Activated CD8-positive, alpha-beta memory T cell treated with anti-CD3 and anti-CD28 coated beads for 24 hours (primary cell): ENCODE data around the gene CKMT1B.
"Not testable (repeated sequence)": the region's sequence is repeated elsewhere in the genome, so short reads cannot be mapped to it uniquely, and the experiment has no call there.

Experiments used
- DNase-seq: peaks from one replicate; pipeline ENCODE4 v3.0.0-alpha.2; 2020

CKMT1B gene

DNA sequence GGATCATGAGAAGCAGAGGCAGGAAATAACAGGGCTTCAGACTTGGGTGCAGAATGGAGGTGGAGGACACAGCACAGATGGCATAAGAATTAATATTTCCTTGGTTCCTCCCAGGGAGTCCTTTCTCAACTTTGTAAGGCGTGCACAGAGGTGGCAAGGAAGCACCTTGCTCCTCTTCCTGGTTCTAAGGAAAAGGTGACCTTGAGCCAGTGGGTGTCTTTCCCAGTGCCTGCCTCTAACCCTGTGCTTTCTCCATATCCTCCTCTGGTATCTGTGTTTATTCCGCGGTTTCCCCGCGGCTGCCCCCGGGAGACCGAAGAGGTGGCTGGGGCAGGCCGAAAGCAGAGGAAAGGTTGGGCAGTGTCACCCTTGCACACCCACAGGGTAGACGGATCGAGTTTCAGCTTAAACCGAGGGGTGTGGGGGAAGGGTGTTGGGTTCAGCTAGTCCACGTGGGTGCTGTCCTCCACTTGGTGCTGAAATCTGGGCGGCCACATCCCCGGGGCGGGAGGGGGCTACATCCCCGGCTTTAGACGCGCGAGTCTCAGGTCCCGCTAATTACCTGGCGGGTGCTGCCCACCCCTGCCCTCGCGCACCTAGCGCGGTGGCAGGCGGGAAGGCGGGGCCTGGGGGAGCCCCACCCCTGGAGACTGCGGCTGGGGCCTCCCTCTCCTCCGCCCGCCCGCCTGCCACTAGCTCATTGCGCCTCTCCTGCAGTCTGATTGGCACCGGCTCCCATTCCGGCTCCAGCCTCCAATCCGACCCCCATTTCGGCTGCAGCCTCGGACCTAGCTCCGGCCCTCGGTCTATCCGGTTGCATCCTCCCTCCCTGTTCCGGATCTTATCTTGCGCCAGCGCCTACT lies at the start of gene CKMT1B:
Gene CKMT1B, plus strand, starts transcription at position 700 of the 863 bp plus-strand sequence. CDS start 192 bp downstream, outside the sequence.
- DNase-seq = not testable (repeated sequence)

DNA sequence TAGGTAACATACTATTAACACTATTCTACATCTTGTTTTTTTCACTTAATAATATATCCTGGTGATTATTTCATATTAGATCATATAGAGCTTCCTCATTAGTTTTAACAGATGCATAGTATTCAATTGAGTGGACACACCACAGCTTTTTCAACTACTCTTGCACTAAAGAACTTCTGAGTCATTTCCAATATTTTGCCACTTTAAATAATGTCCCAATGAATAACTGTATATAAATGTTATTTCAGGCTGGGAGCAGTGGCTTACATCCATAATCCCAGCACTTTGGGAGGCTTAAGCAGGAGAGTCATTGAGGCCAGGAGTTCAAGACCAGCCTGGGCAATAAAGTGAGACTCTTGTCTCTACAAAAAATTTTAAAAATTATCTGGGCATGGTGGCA lies 49.6 kb upstream of the CKMT1B start:
- DNase-seq = no peak

DNA sequence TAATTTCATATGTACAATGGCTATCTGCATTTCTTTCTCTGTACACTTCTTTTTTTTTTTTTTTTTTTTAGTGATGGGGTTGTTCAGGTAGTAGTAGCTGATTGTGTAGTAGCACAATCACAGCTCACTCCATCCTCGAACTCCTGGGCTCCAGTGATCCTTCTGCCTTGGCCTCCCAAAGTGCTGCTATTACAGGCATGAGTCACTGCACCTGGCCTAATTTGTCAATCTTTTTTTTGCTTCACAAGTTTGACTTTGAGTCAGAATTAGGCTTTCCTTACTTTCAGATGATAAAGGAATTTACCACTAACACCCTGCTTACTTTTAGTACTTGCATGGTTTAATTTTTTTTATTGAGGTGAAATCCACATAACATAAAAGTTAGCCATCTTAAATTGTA lies 48.4 kb upstream of the CKMT1B start:
- no peak for DNase-seq

DNA sequence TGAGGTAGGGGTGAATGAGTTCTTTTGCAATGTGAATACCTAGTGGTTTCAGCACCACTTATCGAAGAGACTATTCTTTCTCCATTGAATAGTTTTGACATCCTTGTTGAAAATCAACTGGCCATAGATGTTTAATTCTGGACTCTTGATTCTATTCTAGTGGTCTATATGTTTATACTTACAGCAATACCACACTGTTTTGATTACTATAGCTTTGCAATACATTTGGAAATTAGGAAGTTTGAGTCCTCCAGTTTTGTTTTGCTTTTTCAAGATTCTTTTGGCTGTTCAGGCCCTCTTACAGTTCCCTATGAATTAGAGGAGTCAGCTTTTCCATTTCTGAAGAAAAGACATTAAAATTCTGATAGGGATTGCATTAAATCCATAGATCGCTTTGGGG lies 46.3 kb upstream of the CKMT1B start:
- DNase-seq = no peak

DNA sequence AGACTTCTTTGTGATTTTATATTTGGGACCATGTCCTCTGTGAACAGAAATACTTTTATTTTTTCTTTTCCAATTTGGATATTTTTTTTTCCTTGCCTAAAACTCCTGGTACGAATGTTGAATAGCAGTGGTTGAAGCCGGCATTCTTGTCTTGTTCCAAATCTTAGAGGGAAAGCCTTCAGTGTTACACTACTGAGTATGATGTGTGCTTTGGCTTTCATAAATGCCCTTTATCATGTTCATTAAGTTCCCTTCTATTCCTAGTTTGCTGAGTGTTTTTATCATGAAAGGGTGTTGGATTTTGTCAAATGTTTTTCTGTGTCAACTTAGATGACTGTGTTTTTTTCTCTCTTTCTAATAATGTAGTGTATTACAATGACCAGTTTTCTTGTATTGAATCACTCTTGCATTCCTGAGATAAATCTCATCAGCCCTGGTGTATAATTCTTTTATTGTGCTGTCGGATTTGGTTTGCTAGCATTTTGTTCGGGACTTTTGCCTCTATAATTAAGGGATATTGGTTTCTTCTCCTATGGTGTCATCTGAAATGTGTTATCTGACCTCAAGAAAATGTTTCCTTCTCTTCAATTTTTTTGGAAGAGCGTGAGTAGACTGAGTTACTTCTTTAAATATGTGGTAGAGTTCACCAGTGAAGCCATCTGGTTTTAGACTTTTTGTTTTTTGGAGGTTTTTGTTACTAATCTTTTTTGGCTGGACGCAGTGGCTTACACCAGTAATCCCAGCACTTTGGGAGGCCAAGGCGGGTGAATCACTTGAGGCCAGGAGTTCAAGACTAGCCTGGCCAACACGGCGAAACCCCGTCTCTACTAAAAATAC lies 43.1 kb upstream of the CKMT1B start:
- no peak for DNase-seq

DNA sequence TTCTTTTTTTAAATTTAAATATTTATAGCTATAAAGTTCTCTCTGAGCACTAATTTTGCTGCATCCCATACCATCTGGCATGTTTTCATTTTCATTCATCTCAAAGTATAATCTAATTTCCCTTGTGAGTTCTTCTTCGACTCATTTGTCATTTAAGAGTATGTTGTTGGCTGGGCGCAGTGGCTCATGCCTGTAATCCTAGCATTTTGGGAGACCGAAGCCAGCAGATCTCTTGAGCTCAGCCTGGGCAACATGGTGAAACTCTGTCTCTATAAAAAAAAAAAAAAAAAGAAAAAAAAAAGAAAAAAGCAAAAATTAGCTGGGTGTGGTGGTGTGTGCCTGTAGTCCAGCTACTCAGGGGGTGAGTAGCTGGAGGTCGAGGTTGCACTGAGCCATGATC lies 41.6 kb upstream of the CKMT1B start:
- no peak for DNase-seq

DNA sequence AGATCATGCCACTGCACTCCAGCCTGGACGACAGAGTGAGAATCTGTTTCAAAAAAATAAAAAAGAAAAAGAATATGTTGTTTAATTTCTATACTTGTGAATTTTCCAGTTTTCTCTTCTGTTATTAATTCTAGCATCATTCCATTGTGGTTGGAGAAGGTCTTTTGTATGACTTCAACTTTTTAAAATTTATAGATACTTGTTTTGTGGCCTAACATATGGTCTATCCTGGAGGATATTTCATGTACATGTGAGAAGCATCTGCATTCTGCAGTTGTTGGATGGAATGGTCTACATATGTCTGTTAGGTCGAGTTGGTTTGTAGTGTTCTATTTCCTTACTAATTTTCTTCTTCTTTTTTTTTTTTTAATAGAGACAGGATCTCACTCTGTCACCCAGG lies 40.8 kb upstream of the CKMT1B start:
- DNase-seq = no peak

DNA sequence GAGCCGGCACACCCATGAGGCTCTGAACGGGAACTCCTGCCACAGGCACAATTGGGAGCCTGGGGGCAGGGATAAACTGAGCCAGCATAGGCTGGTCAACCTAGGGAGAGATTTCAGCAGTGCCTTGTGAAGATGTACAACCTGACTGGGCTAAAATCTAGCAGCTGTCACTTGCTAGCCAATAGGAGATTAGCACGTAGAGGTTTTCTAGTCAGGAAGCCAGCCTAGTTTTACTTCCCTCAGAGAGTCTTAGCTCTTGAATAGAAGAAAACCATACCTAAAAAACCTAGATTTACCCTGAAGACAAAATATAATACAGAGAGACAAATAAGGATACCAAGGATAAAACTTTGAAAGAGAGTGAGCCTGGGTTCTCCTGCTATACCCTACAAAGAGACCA lies 31.1 kb upstream of the CKMT1B start:
- not testable (repeated sequence) for DNase-seq

DNA sequence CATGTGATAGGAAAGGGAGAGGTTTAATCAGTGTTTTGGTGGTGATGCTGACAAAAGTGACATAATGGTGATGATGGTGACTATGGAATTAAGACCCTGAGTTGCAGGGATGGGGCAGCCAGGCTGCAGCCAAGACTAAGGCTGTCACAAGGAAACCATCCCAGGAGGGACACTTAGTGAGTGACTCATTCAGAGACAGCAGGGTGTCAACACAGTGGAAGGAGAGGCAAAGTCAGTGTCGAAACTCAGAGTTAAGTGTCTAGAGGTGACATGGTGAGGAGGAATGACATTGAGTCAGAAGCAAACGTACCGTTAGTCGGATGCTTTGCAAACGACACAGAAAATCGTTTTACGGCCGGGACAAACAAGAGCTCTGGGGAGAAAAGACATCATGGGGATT lies 30.0 kb upstream of the CKMT1B start:
- DNase-seq = not testable (repeated sequence)

DNA sequence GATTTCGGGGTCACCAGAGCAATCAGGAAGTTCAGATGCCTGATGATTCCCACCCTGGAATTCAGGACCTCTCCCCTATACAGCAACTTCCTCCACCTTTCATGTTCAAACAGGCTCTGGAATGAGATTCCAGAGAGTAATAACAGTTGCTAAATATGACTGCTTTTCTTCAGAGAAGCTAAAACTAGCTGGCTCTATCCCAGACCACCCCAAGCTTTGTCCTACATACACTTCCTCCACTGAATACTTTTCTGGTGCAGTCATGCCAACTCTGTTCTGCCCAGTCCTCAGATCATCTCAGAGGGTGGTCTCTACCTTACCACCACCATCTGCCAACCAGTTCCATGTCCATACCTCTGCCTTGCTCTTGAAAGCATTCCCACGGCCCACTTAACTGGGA lies 27.2 kb upstream of the CKMT1B start:
- not testable (repeated sequence) for DNase-seq

DNA sequence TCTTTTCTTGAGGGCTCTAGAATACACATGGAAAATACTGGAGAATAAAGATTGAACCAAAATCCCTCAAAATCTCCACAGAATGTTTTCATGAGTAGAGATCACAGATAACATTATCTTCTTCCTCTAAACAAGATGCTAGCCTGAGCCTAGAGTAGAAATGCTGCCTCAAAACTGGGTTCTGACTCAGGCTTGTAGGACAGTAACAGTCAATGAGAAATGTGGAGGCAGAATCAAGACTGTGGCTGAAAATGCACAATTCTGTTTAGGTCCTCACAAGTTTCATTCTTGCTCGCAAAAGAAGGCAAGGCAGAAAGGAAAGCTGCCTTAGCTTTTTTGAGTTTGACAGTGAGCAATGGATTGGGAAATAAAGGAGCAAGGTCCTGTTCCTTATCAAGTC lies 19.2 kb upstream of the CKMT1B start:
- DNase-seq = not testable (repeated sequence)

DNA sequence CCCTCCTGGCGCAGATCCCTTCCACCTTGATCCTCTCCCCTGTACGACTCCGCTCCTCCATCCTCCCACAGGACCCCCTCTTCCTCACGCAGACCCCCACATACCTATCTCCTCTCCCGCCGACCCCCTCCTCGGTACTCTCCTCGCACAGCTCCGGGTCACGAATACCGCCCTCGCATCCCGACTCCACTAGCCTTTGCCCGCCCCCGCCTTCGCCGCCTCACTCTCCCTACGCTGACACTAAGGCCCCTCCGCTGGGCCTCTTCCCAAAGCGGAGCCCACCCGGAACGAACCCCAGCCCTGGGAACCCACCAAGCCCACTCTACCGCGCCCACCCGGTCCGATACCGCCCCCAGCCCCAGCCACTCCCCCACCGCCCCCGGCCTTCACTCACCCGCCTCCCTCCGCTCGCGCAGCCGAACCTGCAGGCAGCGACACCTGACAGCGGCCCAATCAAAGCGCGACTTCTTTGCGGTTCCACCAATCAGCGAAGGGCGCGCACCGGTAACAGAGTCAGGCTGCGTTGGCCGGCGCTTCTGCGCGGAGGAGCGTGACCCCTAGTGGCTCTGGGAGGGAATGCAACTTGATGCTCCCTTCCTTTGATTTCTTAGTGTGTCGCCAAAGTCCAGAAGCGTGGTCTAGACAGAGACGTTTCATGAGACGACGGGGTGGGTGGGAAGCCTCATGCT lies 3.9 kb upstream of the CKMT1B start, which contains the start of gene PPIP5K1:
Gene PPIP5K1, minus strand, starts transcription at position 431 of the 689 bp plus-strand sequence. CDS start 5,704 bp downstream, outside the sequence.
- not testable (repeated sequence) for DNase-seq

DNA sequence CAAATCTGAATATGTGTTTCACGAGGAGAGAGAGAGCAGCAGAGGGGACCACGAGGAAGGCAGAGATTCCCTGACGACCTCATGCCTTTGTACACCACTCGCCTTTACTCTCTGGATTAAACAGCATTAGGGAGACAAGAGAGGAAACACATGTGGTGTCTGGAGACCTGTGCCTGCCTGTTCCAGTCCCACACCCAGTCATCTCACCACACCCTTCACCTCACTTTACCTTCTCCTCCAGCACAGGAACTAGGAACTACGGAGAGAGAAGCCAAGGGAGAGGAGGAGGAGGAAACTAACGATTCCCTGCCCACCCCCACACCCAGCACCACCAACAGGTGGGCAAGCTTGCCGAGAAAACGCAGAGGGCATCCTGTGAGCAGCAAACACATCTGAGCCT lies 986 bp upstream of the CKMT1B start:
- DNase-seq = not testable (repeated sequence)

DNA sequence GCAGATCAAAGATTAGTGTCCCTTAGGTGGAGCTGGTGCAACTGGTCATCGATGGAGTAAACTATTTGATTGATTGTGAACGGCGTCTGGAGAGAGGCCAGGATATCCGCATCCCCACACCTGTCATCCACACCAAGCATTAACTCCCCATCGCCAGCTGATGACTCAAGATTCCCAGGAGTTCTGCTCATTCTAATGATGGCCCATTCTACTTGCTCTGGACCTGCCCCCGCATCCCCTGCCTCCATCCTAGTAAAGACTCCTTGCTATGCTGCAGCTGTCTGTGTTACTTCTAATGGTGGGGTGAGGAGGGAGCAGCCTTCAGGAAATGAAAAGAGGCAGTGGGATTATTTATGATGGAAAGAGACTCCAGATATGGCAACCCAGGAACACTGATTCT lies 5.3 kb downstream of the CKMT1B start:
- DNase-seq = not testable (repeated sequence)

DNA sequence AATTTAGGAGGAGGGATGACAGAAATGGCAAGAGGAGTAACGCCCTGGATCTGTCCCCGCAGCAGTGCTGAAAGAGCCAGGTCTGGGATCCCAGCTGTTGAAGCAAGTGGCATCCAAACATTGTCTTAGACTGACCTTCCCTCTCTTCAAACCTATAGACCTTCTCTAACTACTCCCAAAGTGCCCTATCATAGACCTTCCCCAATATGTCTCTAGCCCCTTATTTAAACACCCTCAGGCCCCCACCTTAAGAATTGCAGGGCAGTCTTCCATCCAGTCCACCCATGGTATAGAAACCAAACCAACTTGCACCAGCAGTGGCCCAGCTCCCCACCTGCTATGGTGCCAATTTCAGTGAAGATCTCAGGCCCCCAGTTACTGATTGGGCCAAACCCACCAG lies 6.4 kb downstream of the CKMT1B start:
- not testable (repeated sequence) for DNase-seq

DNA sequence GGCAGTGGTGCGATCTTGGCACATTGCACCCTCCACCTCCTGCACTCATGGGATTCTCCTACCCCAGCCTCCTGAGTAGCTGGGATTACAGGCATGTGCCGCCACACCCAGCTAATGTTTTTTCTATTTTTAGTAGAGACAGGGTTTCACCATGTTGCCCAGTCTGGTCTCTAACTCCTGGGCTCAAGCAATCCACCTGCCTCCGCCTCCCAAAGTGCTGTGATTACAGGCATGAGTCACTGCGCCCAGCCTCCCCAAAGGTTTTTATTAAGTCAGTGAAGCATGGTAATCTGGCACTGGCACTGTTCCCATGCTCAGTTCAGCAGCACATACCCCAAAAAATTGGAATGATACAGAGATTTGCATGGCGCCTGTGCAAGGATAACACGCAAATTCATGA lies 8.4 kb downstream of the CKMT1B start:
- DNase-seq = not testable (repeated sequence)

DNA sequence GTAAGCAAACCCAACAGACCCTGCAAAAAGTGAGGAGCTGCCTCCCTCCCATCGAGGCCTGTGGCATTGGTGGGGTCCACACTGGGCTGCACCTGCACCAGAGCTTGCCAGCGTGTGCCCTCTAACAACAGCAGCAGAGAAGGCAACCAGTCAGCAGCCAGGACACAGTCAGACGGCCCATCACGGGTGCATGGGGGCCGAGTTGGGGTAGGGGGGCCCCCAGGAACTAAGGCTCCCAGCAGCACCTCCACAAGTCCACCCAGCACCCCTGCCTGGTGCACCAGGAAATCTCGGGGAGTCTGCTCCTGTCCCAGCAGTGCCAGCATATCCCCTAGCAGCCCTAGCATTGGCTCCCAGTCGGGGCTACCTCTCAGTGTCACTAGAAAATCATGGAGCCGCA lies 23.9 kb downstream of the CKMT1B start:
- DNase-seq = not testable (repeated sequence)

DNA sequence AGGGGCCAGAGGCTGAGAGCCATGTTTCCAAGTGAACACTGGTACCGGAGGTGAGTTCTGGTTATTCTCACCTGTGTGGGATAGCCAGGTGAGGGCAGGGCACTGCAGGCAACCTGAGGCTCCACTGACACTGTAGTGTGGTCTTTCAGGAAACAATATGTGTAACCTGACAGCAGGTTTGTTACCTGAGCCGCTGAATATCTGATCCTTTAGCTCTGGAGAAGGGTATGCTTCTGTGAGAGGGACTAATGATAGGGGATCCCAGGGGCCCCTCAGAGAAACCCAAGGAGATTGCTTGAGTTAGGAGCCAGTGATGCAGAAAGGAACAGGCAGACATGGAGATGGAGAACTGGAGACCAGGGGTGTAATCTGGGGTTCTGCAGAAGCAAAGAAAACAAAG lies 24.9 kb downstream of the CKMT1B start, which contains the start of gene STRC:
Gene STRC, minus strand, starts transcription at position 101 of the 400 bp plus-strand sequence. Its CDS starts 78 bp downstream, at position 23.
- DNase-seq = not testable (repeated sequence)

DNA sequence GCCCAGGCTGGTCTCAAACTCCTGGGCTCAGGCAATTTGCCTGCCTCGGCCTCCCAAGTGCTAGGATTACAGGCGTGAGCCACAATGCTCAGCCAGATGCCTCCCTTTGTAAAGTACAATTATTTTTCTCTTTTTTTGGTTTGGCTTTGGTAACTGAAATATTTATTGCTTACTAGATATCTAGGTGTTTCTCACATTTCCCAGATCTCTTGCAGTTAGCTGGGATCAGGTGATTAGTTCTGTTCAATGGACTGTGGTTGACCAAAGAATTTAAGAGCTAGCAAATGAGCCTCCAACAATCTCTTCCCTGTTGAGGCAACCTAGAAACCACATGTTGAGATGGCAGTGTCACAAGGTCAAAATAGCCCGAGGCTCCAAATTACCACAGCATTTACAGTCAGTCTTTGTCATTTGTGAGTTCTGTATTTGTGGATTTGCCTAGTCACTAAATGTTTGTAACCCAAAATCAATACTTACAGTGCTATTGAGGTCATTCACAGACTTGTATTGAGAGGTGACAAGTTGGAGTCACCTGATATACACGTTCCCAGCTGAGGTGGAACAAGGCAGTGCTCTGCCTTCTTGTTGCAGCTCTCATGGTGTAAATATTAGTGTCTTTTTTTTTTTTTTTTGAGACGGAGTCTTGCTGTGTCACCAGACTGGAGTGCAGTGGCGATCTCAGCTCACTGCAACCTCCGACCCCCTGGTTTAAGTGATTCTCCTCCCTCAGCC lies 28.4 kb downstream of the CKMT1B start:
- DNase-seq = not testable (repeated sequence)

DNA sequence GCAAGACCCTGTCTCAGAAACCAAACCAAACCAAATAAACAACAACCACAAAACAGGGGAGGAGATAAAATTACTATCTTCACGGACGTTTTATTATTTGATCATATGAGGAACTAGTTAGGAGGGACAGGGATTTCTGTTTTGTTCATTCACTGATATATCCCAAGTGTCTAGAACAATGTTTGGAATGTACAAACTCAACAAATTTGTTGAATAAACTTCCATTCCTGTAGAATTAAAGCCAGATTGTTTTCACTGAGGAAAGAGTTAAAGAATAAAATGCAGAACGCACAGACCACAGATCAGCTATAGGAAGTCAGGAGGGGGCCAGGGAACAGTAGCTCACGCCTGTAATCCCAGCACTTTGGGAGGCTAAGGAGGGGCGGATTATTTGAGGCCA lies 31.3 kb downstream of the CKMT1B start:
- no peak for DNase-seq

DNA sequence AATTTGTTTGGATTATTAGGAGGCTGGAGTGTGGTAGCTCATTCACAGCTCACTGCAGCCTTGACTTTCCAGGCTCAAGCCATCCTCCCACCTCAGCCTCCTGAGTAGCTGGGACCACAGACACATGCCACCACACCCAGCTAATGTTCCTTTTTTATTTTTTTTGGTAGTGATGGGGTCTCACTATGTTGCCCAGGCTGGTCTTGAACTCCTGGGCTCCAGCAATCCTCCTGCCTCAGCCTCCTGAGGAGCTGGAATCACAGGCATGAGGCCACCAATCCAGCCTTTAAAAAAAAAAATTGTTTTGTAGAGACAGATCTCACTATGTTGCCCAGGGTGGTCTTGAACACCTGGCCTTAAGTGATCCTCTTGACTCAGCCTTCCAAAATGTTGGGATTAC lies 33.1 kb downstream of the CKMT1B start:
- not testable (repeated sequence) for DNase-seq
